HCT116 (cell line): ENCODE results near the gene HLA-DOA. TPM values are rescaled to one million over a fixed set of nuclear protein-coding genes. Genes with fewer than 3 reads are reported as not detected.
A peak's percentile ranks its signal among the peaks of the same experiment; 100 is the strongest.

ENCODE experiments used
- ATAC-seq: fragments of 200-7000 bp; cut with Tn5 transposase; 2 replicates; pipeline ENCODE4 v1.9.1; 2020; ENCODE audit warnings: mild to moderate bottlenecking, moderate library complexity
- BruUV-seq: library from RNA; stranded (reverse); fragments of 400-500 nt; replicated peaks from 2 replicates; lab custom pipeline; 2021; lab: Mats Ljungman, UMichigan
- CTCF ChIA-PET: fragments of 300-600 bp; sonication (Branson Sonifier 250); formaldehyde crosslinking; loops from one replicate; lab custom pipeline; 2021; ENCODE audit warnings: antibody characterized with exemption; lab: Charles Lee
- POLR2A ChIA-PET: fragments of 300-600, 350-600 bp; sonication (Branson Sonifier 250); formaldehyde crosslinking; loops from one replicate; lab custom pipeline; 2021; ENCODE audit warnings: antibody characterized with exemption; lab: Charles Lee
- RAD21 ChIA-PET, 2 experiments: fragments of 300-600 bp; sonication (Branson Sonifier 250); formaldehyde crosslinking; loops; one replicate each; lab custom pipeline; 2023; ENCODE audit warnings: low total read pairs in 2 of 2; ENCODE audit not compliant: uncharacterized antibody in 2 of 2, unreplicated experiment in 2 of 2, low non-redundant PET in 1 of 2; lab: Charles Lee
- DNase-seq: peaks from one replicate; pipeline ENCODE4 v3.0.0-alpha.2; 2010; ENCODE audit warnings: low read depth, low spot score
- H2AFZ ChIP-seq: fragments of 200-600 bp; shearing (Covaris generic), sonication (generic); 2 replicates; pipeline ENCODE4 v1.6.1; 2017; ENCODE audit warnings: low read depth, mixed run types, mixed read lengths, antibody characterized with exemption, low read length; ENCODE audit not compliant: poor library complexity, severe bottlenecking
- H3K27ac ChIP-seq: 2 replicates; pipeline ENCODE4 v1.5.1; 2012; ENCODE audit warnings: low read depth, low read length
- H3K27me3 ChIP-seq: fragments of 200-600 bp; sonication (generic); 2 replicates; pipeline ENCODE4 v1.6.1; 2016; ENCODE audit warnings: mixed run types, low read length, mixed read lengths; ENCODE audit not compliant: insufficient read depth
- H3K36me3 ChIP-seq, 2 experiments: fragments of 200-500 bp in 1 of 2; fragments of 200-600 bp in 1 of 2; sonication (Bioruptor generic) in 1 of 2; sonication (generic) in 1 of 2; 2 replicates each; pipeline versions ENCODE4 v1.5.1 to v1.6.1; 2014 to 2016; ENCODE audit warnings: low read length in 2 of 2, inconsistent platforms in 1 of 2, mixed read lengths in 1 of 2, mixed run types in 1 of 2; ENCODE audit not compliant: insufficient read depth in 2 of 2, control insufficient read depth in 1 of 2
- H3K4me1 ChIP-seq, 2 experiments: fragments of 200-600 bp in 1 of 2; sonication (generic) in 1 of 2; 2 replicates each; pipeline versions ENCODE4 v1.5.1 to v1.6.1; 2012 to 2017; ENCODE audit warnings: low read length in 2 of 2, inconsistent platforms in 1 of 2, mild to moderate bottlenecking in 1 of 2, mixed read lengths in 1 of 2, mixed run types in 1 of 2, moderate library complexity in 1 of 2; ENCODE audit not compliant: insufficient read depth in 2 of 2, control insufficient read depth in 1 of 2
- H3K4me2 ChIP-seq: fragments of 200-600 bp; sonication (generic); 2 replicates; pipeline ENCODE4 v1.6.1; 2017; ENCODE audit warnings: mixed run types, low read length, mixed read lengths
- H3K4me3 ChIP-seq, 2 experiments: fragments of 200-600 bp in 1 of 2; sonication (generic) in 1 of 2; replicated peaks in 1 of 2; 2 replicates each; pipeline ENCODE4 v1.5.1; 2011 to 2016; ENCODE audit warnings: low read length in 2 of 2, control low read depth in 1 of 2, low read depth in 1 of 2, mild to moderate bottlenecking in 1 of 2, mixed read lengths in 1 of 2, mixed run types in 1 of 2
- H3K79me2 ChIP-seq: fragments of 200-600 bp; sonication (generic); 2 replicates; pipeline ENCODE4 v1.6.1; 2017; ENCODE audit warnings: mild to moderate bottlenecking, mixed run types, low read length, moderate library complexity, mixed read lengths; ENCODE audit not compliant: insufficient read depth
- H3K9ac ChIP-seq: fragments of 200-600 bp; sonication (generic); 2 replicates; pipeline ENCODE4 v1.6.1; 2016; ENCODE audit warnings: low read length, mixed read lengths
- H3K9me2 ChIP-seq: fragments of 200-600 bp; sonication (generic), shearing (Covaris generic); 2 replicates; pipeline ENCODE4 v1.6.1; 2017; ENCODE audit warnings: mixed run types, mild to moderate bottlenecking, moderate library complexity; ENCODE audit not compliant: insufficient read depth
- H3K9me3 ChIP-seq, 2 experiments: fragments of 200-500 bp in 1 of 2; fragments of 200-600 bp in 1 of 2; sonication (Bioruptor generic) in 1 of 2; sonication (generic) in 1 of 2; 2 replicates each; pipeline ENCODE4 v1.6.1; 2014 to 2017; ENCODE audit warnings: low read length in 2 of 2, mixed read lengths in 2 of 2, inconsistent platforms in 1 of 2, low read depth in 1 of 2, mild to moderate bottlenecking in 1 of 2, mixed run types in 1 of 2, moderate library complexity in 1 of 2; ENCODE audit not compliant: control insufficient read depth in 1 of 2, insufficient read depth in 1 of 2
- H4K20me1 ChIP-seq: fragments of 200-600 bp; sonication (generic), shearing (Covaris generic); 2 replicates; pipeline ENCODE4 v1.6.1; 2017; ENCODE audit warnings: mixed run types, mild to moderate bottlenecking, moderate library complexity; ENCODE audit not compliant: insufficient read depth
- CTCF ChIP-seq, 3 experiments: fragments of 200-600 bp in 1 of 3; sonication (generic) in 1 of 3; IDR thresholded peaks in 2 of 3; conservative IDR thresholded peaks in 1 of 3; 2 replicates each; pipeline ENCODE4 v1.5.1; 2012 to 2017; ENCODE audit warnings: low read depth in 2 of 3, low read length in 2 of 3, antibody characterized with exemption in 1 of 3, borderline replicate concordance in 1 of 3, control low read depth in 1 of 3, mild to moderate bottlenecking in 1 of 3, mixed read lengths in 1 of 3, mixed run types in 1 of 3, moderate library complexity in 1 of 3; ENCODE audit not compliant: insufficient read depth in 1 of 3
- RAD21 ChIP-seq: IDR thresholded peaks from 2 replicates; pipeline ENCODE4 v1.6.1; 2012; ENCODE audit warnings: low read depth, mild to moderate bottlenecking
- ZBTB33 ChIP-seq: IDR thresholded peaks from 2 replicates; pipeline ENCODE4 v1.6.1; 2011; ENCODE audit warnings: mild to moderate bottlenecking, low read length, moderate library complexity; ENCODE audit not compliant: insufficient replicate concordance; ENCODE audit errors: extremely low read depth
- intact Hi-C: fragments of 100-400 bp; cut with micrococcal nuclease; formaldehyde crosslinking; loops from 2 replicates; pipeline ENCODE4 v1.10.0; 2022
- total RNA-seq: library from RNA; stranded (reverse); gene quantifications from one replicate; pipeline ENCODE4 v1.2.1, GENCODE V29; 2021; ENCODE audit not compliant: unreplicated experiment

Gene HLA-DOA
- total RNA-seq, 1 experiment from 2014 or later = 0.39 TPM

- H3K4me3 ChIP-seq = no peak overlapping the region
- no peaks in the 10 kb centered on the region for H3K9me2 ChIP-seq
- no peak overlapping the region for H3K27ac ChIP-seq
- no peaks in the 10 kb centered on the region for H3K27me3 ChIP-seq
- no peak for DNase-seq
- RAD21 ChIA-PET = no interaction called here
- no TSS peak for BruUV-seq
- CTCF ChIA-PET = interaction anchor here (1.0 to 3.8 kb wide), 8 partner anchors 8 to 117 kb away, joined by 3 to 73 read pairs (median 20); partner anchors contain the start of genes BRD2, HLA-DMB and TAP2
- H3K9me3 ChIP-seq = no peaks in the 10 kb centered on the region
- TF ChIP-seq CTCF (IDR thresholded peaks at IDR 0.05 in 2 of 3, conservative IDR thresholded peaks at IDR 0.05 in 1 of 3; ENCODE audit: borderline replicate concordance in 1 of 3, insufficient read depth in 1 of 3, low read depth in 2 of 3, low read length in 2 of 3) (peak; percentile 26 to 67 (median 59); a peak in 5 of 6 replicates), RAD21 (peak; percentile 6; the same call in 1 of the 2 replicates), ZBTB33 (no peak)
- TF ChIP-seq, all 23 proteins: peak for 2
- Histone ChIP-seq H3K36me3 (no peaks in the 10 kb centered on the region), H3K4me2 (no peak overlapping the region), H2AFZ (no peak overlapping the region), H3K9ac (no peak overlapping the region), H3K79me2 (0 out of 2 replicates have a peak, but pooled peaks cover 7% of the 10 kb centered on the region), H3K4me1 (peaks cover 0 to 17% of the 10 kb centered on the region in 2 experiments; a peak in 2 of 4 replicates), H4K20me1 (no peaks in the 10 kb centered on the region)
- ATAC-seq = peak; percentile 70
- intact Hi-C loops = no loop called here
- POLR2A ChIA-PET = interaction anchor here (0.7 to 8.1 kb wide), 3 partner anchors 14 to 32 kb away, joined by 3 to 143 read pairs (median 3); partner anchors contain the start of gene BRD2
Observed at GRCh38 chr6:32954986-32955802, 54.2 kb downstream of the HLA-DOA start.
